HG02840 (cell line): Measurements from ENCODE around the gene LRRC3.
"Not testable (repeated sequence)": the region's sequence is repeated elsewhere in the genome, so short reads cannot be mapped to it uniquely, and the experiment has no call there.

ENCODE experiments used
- ATAC-seq: cut with Tn5 transposase; IDR thresholded peaks from one replicate; pipeline ENCODE4 v1.9.1; 2021; ENCODE audit warnings: mild to moderate bottlenecking, moderate library complexity, moderate number of reproducible peaks; ENCODE audit not compliant: unreplicated experiment, low FRiP score

The LRRC3 gene

DNA sequence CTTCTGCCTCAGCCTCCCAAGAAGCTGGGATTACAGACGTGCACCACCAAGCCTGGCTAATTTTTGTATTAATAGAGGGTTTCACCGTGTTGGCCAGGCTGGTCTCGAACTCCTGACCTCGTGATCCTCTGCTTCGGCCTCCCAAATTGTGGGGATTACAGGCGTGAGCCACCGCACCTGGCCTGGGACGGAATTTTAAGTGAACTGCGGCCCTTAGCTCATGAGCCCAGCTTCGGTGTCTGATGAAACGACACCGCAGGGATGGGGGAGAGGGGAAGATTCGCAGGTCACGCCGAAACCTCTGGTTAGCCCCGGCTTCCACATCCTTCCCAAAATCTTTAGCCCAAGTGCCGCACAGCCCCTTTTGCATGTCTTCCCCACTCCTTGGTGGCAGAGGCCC, 39.1 kb downstream of the LRRC3 start:
- ATAC-seq = no peak

DNA sequence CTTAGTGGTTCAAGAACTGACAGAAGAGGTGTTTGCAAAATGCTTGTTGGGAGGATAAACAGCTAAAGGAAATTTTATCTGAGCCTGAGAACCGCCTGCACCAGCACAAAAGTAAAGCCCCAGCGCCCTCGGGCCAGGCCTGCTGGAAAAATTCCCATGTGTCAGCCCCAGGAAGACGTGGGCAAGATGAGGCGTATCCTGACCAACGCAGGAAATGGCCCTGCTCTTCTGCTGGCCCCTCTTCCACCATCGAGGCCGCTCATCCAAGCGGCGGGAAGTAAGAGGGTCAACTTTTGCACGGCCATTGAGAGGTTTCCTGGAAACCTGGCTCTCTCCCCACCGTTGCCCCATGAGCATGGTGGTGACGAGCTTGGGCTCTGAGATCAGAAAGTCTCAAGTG, 39.6 kb downstream of the LRRC3 start:
- ATAC-seq = no peak

- ATAC-seq = no peak
Measured at GRCh38 chr21:44495611-44496563, 40.6 kb downstream of the LRRC3 start.

DNA sequence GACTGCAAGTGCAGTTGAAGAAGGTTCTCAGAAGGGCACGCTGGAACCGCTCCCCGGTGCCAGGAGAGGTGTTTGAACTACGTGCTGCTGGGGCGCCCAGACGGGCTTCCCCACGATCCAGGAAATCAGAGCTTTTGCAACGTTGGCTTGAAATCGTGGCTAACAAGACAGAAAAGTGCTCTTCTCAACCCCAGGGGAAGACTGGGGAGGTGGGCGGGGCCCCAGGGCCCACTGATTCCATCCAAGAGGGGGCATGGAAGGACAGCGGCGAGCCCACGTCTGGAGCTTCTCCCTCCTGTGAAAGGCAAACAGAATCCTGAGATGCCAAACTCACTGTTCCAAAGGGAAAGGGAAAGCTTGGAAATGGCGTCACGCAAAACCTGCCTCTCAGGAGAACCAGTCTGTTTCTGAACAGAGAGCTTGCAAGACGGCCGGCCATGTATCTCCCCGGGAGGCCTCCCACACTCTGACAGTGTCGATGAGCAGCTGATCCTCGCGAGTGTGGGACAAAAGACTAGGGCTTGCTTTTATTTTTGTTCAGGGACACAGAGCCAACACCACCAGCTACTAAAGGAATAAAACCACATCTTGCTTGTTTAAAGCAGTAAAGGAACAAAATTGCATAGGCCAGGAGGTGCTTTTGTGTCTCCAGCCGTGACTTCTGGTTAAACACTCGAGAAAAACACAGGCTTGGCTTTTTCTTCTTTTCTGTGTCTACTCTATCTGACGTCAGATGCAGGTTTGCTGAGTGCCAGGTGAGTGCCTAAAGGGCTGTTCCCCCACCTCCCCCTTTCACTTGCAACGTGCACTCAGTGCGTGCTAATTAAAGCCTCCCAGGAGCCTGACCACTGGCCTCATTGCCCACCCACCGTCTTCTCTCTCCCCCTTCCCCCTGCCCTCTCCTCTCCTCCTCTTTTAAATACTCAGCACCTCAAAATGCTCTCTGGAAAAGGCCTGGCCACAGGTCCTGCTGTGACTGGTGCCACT, 41.5 kb downstream of the LRRC3 start:
- no peak for ATAC-seq

- ATAC-seq = no peak
Measured at GRCh38 chr21:44497703-44498126, 42.4 kb downstream of the LRRC3 start.

GRCh38 chr21:44498280-44499210, 43.2 kb downstream of the LRRC3 start:
- ATAC-seq = no peak

DNA sequence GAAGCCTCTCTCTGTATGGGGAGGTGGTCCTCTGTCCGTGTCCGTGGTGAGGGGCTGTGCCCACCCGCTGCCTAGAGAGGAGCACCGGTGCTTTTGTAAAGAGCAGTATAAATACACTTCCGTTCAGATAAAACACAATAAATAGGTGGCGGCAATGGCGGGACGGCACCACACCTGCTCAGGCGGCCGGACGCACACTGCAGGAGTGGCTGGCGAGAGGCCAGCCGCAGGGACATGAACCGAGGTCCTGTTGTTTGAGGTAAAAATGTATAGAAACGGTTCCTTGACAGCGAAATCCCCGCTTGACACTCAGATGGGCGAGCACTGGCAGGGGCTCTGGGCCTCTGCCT, 43.9 kb downstream of the LRRC3 start:
- no peak for ATAC-seq

DNA sequence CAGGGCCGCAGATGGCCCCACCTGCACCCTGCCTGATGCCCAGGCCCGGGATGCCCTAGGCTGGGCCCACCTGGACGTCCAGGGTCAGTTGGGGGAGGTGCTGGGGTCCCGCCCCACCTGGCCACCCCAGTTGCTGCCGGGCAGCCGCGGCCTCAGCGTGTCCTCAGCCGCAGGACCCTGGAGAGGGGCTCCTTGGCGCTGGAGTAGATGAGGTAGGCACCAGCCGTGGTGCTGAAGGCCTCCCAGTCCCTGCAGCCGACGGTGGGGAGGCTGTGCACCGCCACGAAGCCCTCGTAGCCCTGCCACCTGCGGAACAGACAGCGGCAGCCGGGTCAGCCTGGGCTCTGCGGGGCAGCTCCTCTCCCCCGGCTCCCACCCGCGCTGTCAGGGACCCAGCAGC, 44.3 kb downstream of the LRRC3 start:
- no peak for ATAC-seq

- ATAC-seq = no peak
Measured at GRCh38 chr21:44500111-44500510, 44.8 kb downstream of the LRRC3 start.

- no peak for ATAC-seq
Measured at GRCh38 chr21:44502171-44502958, 47.1 kb downstream of the LRRC3 start.

DNA sequence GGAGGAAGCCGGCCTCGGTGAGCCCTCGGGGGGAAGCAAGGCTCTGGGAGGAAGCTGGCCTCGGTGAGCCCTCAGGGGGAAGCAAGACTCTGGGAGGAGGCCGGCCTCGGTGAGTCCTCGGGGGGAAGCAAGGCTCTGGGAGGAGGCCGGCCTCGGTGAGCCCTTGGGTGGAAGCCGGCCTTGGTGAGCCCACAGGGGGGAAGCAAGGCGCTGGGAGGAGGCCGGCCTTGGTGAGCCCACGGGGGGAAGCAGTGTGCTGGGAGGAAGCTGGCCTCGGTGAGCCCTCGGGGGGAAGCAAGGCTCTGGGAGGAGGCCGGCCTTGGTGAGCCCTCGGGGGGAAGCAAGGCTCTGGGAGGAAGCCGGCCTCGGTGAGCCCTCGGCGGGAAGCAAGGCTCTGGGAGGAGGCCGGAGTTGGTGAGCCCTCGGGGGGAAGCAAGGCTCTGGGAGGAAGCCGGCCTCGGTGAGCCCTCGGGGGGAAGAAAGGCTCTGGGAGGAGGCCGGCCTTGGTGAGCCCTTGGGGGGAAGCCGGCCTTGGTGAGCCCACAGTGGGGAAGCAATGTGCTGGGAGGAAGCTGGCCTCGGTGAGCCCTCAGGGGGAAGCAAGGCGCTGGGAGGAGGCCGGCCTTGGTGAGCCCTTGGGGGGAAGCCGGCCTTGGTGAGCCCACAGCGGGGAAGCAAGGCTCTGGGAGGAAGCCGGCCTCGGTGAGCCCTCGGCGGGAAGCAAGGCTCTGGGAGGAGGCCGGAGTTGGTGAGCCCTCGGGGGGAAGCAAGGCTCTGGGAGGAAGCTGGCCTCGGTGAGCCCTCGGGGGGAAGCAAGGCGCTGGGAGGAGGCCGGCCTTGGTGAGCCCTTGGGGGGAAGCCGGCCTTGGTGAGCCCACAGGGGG, 47.9 kb downstream of the LRRC3 start:
- ATAC-seq = not testable (repeated sequence)

DNA sequence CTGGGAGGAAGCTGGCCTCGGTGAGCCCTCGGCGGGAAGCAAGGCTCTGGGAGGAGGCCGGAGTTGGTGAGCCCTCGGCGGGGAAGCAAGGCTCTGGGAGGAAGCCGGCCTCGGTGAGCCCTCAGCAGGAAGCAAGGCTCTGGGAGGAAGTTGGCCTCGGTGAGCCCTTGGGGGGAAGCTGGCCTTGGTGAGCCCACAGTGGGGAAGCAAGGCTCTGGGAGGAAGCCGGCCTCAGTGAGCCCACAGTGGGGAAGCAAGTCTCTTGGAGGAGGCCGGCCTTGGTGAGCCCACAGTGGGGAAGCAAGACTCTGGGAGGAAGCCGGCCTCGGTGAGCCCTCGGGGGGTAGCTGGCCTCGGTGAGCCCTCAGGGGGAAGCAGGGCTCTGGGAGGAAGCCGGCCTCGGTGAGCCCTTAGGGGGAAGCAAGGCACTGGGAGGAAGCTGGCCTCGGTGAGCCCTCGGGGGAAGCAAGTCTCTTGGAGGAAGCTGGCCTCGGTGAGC, 48.6 kb downstream of the LRRC3 start:
- ATAC-seq = no peak

DNA sequence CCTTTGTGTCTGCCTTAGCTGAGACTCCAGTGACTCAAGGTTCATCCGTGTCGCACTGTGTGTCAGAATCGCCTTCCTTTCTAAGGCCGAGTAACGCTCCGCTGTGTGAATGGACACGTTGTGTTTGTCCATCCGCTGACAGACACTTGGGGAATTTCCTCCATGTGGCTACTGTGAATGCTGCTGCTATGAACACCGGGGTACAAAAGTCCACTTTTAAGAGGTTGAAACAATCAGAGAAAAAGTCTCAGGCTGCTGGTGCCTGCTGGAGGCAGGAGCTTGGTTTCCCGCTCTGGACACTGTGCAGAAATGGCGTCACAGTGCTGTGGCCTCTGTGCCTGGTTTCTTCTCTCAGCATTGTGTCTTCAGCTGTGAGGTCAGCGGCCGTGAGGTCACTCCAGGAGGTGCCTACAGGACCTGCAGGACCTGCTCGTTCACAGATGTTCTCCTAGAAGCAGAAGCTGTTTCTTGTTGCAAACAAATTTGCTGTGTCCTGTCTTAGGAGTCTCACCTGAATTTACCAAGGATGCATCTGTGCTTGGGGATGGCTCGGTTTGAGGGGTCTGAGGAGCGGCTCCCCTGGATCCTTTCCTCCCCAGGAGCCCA, 50.5 kb downstream of the LRRC3 start:
- no peak for ATAC-seq

DNA sequence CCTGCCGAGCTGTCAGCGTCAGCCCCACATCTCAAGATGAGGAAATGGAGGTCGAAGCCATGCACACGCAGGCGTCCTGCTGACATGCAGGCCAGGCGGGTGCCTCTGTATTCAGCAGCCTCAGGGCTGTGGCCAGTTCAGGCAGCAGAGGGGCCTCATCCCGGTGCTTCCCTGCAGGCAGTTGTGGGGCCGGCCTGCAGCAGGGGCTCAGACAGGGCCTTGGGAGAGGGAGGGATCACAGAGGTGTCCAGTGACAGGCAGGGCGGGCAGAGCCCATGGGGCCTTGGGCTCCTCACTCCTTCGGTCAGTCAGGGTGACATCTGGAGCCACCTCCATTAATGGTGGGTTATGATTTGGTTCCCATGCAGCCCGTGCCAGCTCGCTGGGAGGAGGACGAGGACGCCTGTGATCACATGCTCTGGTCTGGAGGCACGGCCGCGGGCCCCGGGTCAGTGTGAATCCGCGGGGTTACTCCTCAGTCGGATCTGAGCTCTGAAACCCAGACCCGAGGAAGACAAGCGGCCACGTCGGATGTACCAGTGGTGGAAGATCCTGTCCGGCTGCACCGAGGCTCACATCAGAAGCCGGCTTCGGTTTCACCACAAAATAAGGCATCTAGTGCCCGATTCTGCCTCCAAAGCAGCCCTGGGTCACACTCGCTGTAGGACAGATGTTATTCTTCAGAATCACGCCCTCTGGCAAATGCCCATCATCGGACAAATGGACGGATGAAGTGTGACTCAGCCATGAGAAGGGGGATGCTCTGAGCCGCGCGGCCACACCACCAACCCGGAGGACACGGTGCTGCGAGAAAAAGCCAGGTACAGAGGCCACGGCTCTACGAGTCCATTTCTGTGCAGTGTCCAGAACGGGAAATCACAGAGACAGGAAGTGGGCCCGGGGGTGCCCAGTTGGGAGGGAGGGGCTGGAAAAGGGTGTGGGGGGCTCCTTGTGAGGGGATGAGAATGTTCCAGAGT, 51.3 kb downstream of the LRRC3 start:
- no peak for ATAC-seq

DNA sequence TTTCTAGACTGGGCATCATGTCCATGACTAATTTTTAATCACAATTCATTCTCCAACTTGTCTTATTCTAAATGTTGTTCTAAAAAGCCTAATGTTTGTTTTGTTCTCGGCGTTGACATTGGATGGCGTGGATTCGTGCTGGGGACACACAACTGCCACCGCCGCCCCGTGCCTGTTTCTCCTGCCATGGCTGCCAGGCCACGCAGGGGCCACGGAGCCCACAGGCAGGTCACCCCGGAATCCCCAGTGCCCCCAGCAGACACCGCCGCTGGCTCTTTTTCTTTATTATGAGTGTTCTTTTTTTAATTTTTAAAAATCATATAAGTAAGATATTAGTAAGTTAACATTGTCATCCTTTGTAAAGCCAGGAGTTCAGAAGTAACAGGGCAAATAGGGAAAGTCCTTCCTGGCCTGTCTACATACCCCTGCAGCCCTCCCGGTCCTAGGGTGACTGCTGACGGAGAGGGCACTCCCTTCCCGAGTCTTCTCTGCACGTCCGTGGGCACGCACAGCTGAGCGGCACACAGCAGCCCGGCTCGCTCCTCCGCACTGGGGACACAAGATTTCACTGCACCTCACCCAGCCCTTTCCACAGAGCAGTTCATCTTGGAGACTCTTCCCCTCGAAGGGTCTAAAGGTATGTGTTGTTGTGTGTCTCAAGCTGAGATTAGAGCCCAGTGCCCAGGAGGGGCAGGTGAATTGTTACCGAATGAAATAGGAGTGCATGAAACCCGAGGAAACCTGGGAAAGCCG, 52.5 kb downstream of the LRRC3 start:
- ATAC-seq = no peak

GRCh38 chr21:44508426-44508710, 53.1 kb downstream of the LRRC3 start:
- ATAC-seq = no peak
